Breast epithelium (tissue), 3 donors: Measurements from ENCODE around the gene GPT2.

Experiments
- POLR2A ChIP-seq: fragments of 450-650 bp; IDR thresholded peaks from one replicate; pipeline ENCODE4 v1.6.1; 2016; ENCODE audit warnings: antibody characterized with exemption, mild to moderate bottlenecking, moderate library complexity
- POLR2AphosphoS5 ChIP-seq, 3 donors: sonication (generic); formaldehyde crosslinking; IDR thresholded peaks; one replicate each; pipeline ENCODE4 v1.6.1; 2017; ENCODE audit warnings: antibody characterized with exemption in 3 of 3
- TF ChIP-seq, protein P1 (sequence below), 3 donors: fragments of 450-650 bp; IDR thresholded peaks; one replicate each; pipeline ENCODE4 v1.5.1; 2016 to 2017; ENCODE audit warnings: antibody characterized with exemption in 3 of 3, mild to moderate bottlenecking in 3 of 3, moderate library complexity in 3 of 3

DNA sequence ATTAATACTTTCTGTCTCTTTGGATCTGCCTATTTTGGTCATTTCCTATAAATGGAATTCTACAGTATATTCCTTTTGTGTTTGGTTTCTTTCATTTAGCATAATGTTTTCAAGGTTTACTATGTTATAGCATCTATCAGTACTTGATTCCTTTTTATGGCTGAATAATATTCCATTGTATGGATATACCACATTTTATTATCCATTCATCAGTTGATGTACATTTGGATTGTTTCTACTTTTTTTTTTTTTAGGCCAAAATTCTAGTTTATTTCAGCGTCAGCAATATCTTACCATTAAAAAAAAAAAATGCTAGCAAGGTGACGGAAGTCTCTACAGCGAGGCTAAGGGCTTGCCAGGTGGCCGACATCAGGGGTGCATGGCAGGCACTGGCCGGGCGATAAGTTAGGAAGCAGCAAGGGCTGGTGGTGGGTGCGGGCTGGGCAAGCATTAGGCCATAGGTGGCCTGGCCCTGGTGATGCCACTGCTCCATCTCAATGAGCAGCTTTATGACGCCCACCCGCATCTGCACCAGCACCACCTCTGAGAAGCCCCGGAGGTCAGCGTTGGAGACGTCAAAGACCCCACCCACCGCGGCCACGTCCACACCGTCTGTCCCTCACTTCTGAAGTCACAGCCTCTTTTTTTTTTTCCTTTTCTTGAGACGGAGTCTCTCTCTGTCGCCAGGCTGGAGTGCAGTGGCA is 41.8 kb upstream of the GPT2 start:
- TF ChIP-seq, protein P1, sequence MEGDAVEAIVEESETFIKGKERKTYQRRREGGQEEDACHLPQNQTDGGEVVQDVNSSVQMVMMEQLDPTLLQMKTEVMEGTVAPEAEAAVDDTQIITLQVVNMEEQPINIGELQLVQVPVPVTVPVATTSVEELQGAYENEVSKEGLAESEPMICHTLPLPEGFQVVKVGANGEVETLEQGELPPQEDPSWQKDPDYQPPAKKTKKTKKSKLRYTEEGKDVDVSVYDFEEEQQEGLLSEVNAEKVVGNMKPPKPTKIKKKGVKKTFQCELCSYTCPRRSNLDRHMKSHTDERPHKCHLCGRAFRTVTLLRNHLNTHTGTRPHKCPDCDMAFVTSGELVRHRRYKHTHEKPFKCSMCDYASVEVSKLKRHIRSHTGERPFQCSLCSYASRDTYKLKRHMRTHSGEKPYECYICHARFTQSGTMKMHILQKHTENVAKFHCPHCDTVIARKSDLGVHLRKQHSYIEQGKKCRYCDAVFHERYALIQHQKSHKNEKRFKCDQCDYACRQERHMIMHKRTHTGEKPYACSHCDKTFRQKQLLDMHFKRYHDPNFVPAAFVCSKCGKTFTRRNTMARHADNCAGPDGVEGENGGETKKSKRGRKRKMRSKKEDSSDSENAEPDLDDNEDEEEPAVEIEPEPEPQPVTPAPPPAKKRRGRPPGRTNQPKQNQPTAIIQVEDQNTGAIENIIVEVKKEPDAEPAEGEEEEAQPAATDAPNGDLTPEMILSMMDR (IDR thresholded peaks at IDR 0.05): no peak
- TF ChIP-seq POLR2A (no peak), POLR2AphosphoS5 (IDR thresholded peaks at IDR 0.05) (no peak)
